Tibial nerve (tissue), 4 donors: Measurements from ENCODE around the gene GRID1. TPM values are rescaled to one million over a fixed set of nuclear protein-coding genes. Genes with fewer than 3 reads are reported as not detected.

Source experiments
- DNase-seq, 2 donors: peaks; one replicate each; pipeline ENCODE4 v3.0.0-alpha.2; 2019; ENCODE audit warnings: low spot score in 2 of 2
- H3K27ac ChIP-seq, 4 donors: fragments of 200-600 bp; sonication (generic) in 3 of 4; one replicate each; pipeline ENCODE4 v1.5.1; 2017 to 2019; ENCODE audit warnings: mild to moderate bottlenecking in 1 of 4
- H3K27me3 ChIP-seq, 2 donors: fragments of 200-600 bp; sonication (generic) in 1 of 2; one replicate each; pipeline versions ENCODE4 v1.5.1 to v1.6.0; 2017 to 2019
- H3K36me3 ChIP-seq, 3 donors: fragments of 200-600 bp; sonication (generic); one replicate each; pipeline ENCODE4 v1.5.1; 2018 to 2019
- H3K4me1 ChIP-seq, 4 donors: fragments of 200-600 bp; sonication (generic) in 3 of 4; one replicate each; pipeline ENCODE4 v1.5.1; 2017 to 2019
- H3K4me3 ChIP-seq, 4 donors: fragments of 200-600 bp; sonication (generic) in 3 of 4; one replicate each; pipeline ENCODE4 v1.5.1; 2017 to 2019; ENCODE audit warnings: mild to moderate bottlenecking in 1 of 4, moderate library complexity in 1 of 4
- H3K9me3 ChIP-seq, 4 donors: fragments of 200-600 bp; sonication (generic) in 3 of 4; one replicate each; pipeline ENCODE4 v1.5.1; 2017 to 2019
- CTCF ChIP-seq, 5 experiments: fragments of 200-600 bp in 3 of 5; fragments of 450-650 bp in 2 of 5; sonication (generic) in 3 of 5; IDR thresholded peaks; one replicate each; pipeline ENCODE4 v1.5.1; 2016 to 2019; ENCODE audit warnings: antibody characterized with exemption in 5 of 5, mild to moderate bottlenecking in 3 of 5, moderate library complexity in 2 of 5
- EP300 ChIP-seq, 2 donors: sonication (generic); formaldehyde crosslinking; IDR thresholded peaks; one replicate each; pipeline ENCODE4 v1.6.1; 2017; ENCODE audit warnings: antibody characterized with exemption in 2 of 2, mild to moderate bottlenecking in 1 of 2
- POLR2A ChIP-seq, 2 donors: fragments of 450-650 bp; IDR thresholded peaks; one replicate each; pipeline ENCODE4 v1.6.1; 2017; ENCODE audit warnings: antibody characterized with exemption in 2 of 2, mild to moderate bottlenecking in 2 of 2, moderate library complexity in 2 of 2
- WGBS, 2 donors: methylation state at CpG; one replicate each; pipeline ENCODE4 v1.1.5; 2018; 5-methylcytosine and 5-hydroxymethylcytosine counted together
- total RNA-seq, 4 donors: library from RNA; depleted of rRNA; stranded (reverse); fragments of >200 nt; gene quantifications; one replicate each; pipeline ENCODE4 v1.1.0, GENCODE V29; 2016

The GRID1 gene
- total RNA-seq, 4 donors from 2014 or later = 7.7 to 16.3 (median 10.5) TPM

DNA sequence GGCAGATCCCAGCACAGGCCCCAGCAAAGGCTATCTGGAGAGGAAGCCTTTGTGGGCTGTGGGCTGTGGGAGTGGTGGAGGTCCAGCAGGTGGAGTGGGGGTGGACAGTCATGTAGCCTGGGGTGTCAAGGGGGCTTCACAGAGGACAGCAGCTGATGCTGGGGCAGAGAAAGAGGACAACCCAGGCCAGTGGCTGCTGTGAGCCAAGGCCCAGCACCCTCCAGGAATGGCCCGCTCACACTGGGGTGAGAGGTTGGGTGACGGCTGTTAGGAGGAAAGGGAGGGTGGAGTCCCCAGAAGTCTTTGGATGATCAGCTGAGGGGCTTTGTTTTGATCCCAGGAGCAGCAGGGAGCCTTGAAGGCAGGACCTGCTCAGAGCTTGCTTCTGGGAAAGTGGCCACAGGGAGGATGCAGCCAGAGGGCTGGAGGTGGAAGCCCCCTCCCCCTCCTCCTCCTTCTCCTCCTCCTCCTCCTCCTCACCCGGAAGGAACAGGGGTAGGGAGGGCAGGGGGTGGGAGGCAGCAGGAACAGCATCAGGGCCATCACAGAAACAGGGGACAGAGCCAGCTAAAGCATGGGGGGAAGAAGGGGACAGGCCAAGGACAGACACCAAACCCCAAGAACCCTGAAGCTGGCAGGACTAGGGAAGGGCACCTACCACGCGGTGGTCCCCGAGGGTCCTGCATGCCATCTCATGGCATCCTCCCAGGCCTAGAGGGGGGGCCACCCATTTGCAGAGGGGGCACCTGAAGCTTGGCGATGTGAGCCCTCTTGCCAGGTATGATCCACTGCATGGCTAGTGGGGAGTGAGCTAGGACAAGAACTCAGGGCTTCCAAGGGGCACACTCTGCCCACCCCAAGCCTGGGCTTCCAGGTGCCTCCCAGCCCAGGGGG is 144.9 kb downstream of the GRID1 start:
- 58 to 61% methylated on average over 6 to 7 of the region's 7 CpGs for whole genome bisulfite sequencing, 2 donors
- no peaks in the 10 kb centered on the region for H3K36me3 ChIP-seq
- H3K27ac ChIP-seq = no peak overlapping the region
- no peak for TF ChIP-seq POLR2A (IDR thresholded peaks at IDR 0.05)
- no peak for TF ChIP-seq EP300 (IDR thresholded peaks at IDR 0.05)
- no peak for TF ChIP-seq CTCF (IDR thresholded peaks at IDR 0.05)
- H3K27me3 ChIP-seq = no peaks in the 10 kb centered on the region
- no peak overlapping the region for H3K4me3 ChIP-seq
- H3K9me3 ChIP-seq = no peaks in the 10 kb centered on the region
- no peak for DNase-seq
- H3K4me1 ChIP-seq = peaks cover 0 to 17% (median 0%) of the 10 kb centered on the region in 4 donors

DNA sequence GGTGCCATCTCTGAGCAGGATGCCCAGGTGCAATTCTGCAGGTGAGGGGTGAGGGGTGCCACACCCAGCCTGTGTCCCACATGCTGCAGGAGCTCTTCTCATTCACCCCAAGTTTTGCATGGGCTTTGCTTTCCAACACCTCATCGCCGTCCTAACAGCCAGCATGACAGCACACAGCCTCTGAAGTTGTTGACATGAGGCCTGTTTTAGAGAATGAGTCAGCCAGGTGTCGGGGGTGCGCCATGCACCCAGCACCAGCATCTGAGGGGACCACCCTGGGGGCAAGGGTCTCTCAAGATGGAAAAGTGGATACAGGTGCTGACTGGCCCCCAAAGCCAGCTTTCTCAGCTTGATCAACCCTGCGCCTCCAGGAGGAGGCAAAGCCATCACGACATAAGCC is 146.0 kb downstream of the GRID1 start:
- Histone ChIP-seq H3K27me3 (no peaks in the 10 kb centered on the region), H3K4me1 (peaks cover 0 to 17% (median 0%) of the 10 kb centered on the region in 4 donors), H3K9me3 (no peaks in the 10 kb centered on the region), H3K36me3 (no peaks in the 10 kb centered on the region), H3K27ac (no peak overlapping the region), H3K4me3 (no peak overlapping the region)
- no peak for DNase-seq
- WGBS, 2 donors = 90 to 93% methylated on average over 6 of the region's 6 CpGs
- no peak for TF ChIP-seq CTCF (IDR thresholded peaks at IDR 0.05)
- no peak for TF ChIP-seq POLR2A (IDR thresholded peaks at IDR 0.05)
- no peak for TF ChIP-seq EP300 (IDR thresholded peaks at IDR 0.05)

- Histone ChIP-seq H3K4me1 (peaks cover 0 to 7% (median 0%) of the 10 kb centered on the region in 4 donors), H3K27me3 (no peaks in the 10 kb centered on the region), H3K9me3 (no peaks in the 10 kb centered on the region), H3K27ac (no peak overlapping the region), H3K36me3 (no peaks in the 10 kb centered on the region), H3K4me3 (no peak overlapping the region)
- 66 to 75% methylated on average over 8 of the region's 8 CpGs for WGBS, 2 donors
- no peak for TF ChIP-seq EP300 (IDR thresholded peaks at IDR 0.05)
- no peak for TF ChIP-seq CTCF (IDR thresholded peaks at IDR 0.05)
- no peak for TF ChIP-seq POLR2A (IDR thresholded peaks at IDR 0.05)
- DNase-seq = no peak
Observed at GRCh38 chr10:86219271-86219670, 147.3 kb downstream of the GRID1 start.

DNA sequence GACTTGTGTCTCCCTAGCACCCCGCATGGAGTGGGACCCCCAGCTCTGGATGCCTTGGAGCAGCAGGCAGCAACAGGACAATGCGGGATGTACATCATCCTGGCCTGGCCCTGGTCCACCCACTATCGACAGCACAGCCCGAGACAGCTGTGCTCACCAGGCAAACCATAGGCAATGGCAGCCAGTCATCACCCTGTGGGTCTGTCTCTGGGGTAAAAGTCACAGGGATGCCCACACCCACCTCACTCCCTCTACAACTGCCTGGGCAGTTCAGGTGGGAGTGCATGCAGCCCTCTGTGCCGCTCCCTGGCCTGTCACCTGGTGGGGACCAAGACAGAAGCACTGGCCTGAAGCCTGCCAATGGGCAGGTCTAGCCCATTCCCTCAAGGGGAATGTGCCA is 147.8 kb downstream of the GRID1 start:
- Histone ChIP-seq H3K27ac (no peak overlapping the region), H3K36me3 (no peaks in the 10 kb centered on the region), H3K27me3 (no peaks in the 10 kb centered on the region), H3K4me1 (peaks cover 0 to 7% (median 0%) of the 10 kb centered on the region in 4 donors), H3K4me3 (no peak overlapping the region), H3K9me3 (no peaks in the 10 kb centered on the region)
- WGBS, 2 donors = 100% methylated on average over 2 to 3 of the region's 5 CpGs
- TF ChIP-seq EP300 (IDR thresholded peaks at IDR 0.05) (no peak), CTCF (IDR thresholded peaks at IDR 0.05) (no peak), POLR2A (IDR thresholded peaks at IDR 0.05) (no peak)
- no peak for DNase-seq

DNA sequence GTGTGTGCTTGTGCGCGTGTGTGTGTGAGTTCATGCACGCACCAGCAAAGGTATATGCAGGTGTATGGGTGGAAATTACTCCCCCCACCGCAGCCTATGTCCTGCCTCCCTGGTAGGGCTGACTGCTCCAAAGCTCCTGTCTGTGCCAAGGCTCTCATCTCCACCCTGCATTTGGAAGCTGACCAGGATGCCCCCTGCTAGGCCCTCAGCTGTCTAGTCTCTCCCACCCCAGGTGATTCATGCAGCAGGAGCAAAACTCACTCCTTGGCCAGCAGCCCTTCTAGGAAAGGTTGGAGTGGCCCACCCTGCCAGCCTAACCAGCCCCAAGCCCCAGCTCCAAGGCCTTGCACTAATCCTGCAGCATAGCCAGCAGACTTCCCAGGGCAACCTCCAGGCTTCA is 148.4 kb downstream of the GRID1 start:
- H3K4me1 ChIP-seq = peaks cover 0 to 7% (median 0%) of the 10 kb centered on the region in 4 donors
- no peak overlapping the region for H3K4me3 ChIP-seq
- H3K9me3 ChIP-seq = no peaks in the 10 kb centered on the region
- no peaks in the 10 kb centered on the region for H3K36me3 ChIP-seq
- TF ChIP-seq CTCF (IDR thresholded peaks at IDR 0.05) = no peak
- no peak for TF ChIP-seq POLR2A (IDR thresholded peaks at IDR 0.05)
- TF ChIP-seq EP300 (IDR thresholded peaks at IDR 0.05) = no peak
- 93% methylated on average over 4 of the region's 4 CpGs for WGBS, 2 donors
- H3K27me3 ChIP-seq = no peaks in the 10 kb centered on the region
- H3K27ac ChIP-seq = no peak overlapping the region
- no peak for DNase-seq
